Left hindlimb (tissue), 1 donor: Measurements from ENCODE around the gene PDE6C.

ENCODE experiments used
- DNase-seq: peaks from one replicate; pipeline ENCODE4 v3.0.0-alpha.2; 2018

The PDE6C gene

GRCh38 chr10:93595378-93596161, 16.8 kb upstream of the PDE6C start:
- no peak for DNase-seq

- no peak for DNase-seq
Measured at GRCh38 chr10:93596539-93596938, 15.8 kb upstream of the PDE6C start.

- no peak for DNase-seq
Measured at GRCh38 chr10:93597075-93597599, 15.2 kb upstream of the PDE6C start.

GRCh38 chr10:93598157-93598556, 14.2 kb upstream of the PDE6C start:
- DNase-seq = no peak

DNA sequence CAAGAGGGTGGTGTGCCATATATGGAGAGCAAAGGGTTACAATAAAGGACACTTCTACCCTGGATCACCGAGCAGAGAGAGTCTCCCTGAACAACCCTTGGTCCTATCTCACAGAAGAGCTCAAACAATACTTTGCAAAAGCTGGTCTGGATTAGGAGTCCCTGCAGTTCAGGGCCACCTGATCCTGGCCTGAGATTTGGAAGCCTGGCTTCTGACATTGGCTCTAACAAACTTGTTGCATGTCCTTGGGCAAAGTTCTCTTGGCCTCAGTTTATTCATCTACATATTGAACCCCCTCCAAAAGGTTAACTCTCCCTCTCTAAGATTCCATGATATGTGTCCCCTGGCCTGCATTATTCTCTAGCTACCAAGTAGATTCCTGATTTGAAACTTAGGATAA, 13.0 kb upstream of the PDE6C start:
- DNase-seq = no peak

DNA sequence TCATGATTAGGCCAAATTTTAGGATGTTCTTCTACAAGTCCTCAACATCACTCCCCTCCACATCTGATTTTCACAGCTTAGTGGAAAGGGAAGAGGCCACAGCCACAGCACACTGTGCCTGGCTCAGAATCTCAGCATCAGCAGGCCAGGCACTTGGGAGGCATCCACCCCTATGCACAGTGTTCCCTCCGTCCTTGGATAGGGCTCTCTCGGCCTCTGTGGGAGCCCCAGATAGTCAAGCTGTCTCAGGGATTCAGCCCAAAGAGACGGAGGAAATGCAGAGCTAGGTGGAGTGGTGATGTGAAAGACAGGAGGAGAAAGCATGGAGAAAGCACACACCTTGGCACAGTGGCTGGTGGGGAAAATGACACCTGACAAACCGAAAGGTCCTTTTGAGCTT, 12.6 kb upstream of the PDE6C start:
- no peak for DNase-seq

DNA sequence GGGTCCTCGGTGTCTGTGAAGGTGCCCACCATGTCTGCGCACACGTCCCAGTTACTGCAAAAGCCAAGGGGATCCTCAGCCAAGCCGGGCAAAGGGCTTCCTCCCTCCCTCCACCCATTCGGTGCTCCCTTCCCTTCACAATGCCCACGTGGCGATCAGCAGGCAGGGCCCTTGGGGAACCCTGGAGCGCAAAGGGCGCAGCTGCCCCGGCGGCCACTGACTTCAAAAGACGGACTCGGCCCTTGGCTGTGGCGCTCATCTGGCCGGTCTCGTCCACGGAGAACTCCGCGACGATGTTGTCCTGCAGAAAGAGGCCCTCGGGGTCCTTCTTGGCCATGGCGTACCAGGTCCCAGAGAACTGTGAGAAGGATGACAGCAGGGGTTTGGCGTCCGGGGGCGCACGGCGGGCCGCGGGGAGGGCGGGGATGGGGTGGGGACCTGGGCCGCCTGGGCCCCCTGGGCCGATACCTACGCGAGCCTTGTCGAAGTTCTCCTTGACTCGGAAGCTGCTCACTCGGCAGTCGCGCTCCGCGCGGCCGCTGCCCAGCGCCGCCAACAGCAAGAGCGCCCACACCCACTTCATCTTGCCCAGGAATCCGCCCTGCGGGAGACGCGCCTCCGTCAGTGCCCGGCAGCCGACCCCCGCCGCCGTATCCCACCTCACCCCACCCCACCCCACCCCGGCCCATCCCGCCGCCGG, 11.7 kb upstream of the PDE6C start:
- DNase-seq = peak; percentile 62

GRCh38 chr10:93601146-93601773, 11.1 kb upstream of the PDE6C start, which contains the start of gene RBP4:
Gene RBP4, minus strand, starts transcription at chr10:93601235. Its CDS starts 207 bp downstream, at chr10:93601028.
- DNase-seq = peak; percentile 40

DNA sequence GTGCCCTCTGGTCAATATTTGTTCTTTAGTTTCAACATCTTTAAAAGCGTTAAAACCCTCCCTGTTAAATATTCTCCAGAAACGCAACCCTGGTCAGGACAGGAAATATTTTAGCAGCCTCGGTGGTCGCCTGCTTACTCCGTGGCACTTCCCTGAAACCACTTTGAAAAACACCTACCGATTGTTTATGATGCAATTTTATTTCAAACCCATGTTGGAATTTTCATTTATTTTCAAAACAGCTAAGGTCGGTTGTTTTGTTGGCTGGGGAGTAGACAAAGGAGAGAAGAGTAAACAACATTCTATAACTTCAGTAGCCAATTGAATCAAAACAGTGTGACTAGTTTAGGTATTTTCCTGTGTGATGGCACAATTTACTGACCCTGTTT, 10.6 kb upstream of the PDE6C start:
- DNase-seq = no peak

DNA sequence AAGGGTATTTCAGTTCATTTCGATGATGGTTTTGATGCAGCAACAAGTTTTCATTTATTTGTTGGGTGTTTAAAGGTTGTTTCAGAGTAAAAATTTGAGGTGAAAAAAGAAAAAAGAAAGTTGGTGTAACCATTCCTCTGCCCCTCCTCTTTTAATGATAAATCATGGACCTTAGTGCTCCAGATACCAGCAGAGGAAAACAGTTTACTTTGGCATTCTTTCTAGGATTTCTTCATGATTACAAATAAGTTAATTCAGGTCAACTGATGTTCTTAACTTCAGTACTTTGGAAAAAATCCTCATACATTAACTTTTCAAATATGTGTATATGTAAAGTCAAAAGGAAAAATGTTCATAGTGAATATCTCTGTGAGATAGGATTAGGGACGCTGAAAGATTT, 9.3 kb upstream of the PDE6C start:
- DNase-seq = no peak

DNA sequence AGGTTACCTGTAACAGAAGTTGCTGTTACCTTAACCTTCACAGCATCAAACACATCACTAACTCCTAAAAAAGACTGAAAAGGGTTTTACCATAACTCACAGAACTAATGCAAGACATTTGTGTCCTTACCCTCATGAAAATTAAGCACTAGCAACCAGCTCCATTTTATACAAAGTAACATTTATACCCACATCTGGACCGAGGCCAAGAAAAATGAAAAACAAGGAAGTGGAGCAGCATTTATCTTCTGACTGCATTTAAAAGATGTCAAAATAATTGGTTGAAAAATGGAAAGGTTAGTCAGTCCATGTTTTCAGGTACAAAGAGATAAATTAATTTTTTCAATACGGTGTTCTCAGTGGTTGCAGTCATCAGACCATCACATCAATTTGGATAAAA, 8.2 kb upstream of the PDE6C start:
- DNase-seq = no peak

DNA sequence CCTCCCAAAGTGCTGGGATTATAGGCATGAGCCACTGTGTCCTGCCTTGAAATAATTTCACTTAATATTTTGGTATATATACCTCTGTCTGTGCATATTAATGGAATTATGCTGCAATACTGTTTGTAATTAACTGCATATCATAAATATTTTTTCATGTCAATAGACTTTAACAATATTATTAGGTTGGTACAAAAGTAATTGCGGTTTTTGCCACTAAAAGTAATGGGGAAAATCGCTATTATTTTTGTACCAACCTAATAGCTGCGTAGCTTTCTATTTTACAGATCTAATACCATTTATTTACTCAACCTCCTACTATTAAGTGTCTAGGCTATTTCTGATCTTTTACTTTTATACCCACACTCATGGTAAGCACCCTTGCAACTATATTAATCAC, 3.9 kb upstream of the PDE6C start:
- DNase-seq = no peak

GRCh38 chr10:93613126-93613525, 789 bp downstream of the PDE6C start:
- no peak for DNase-seq

- DNase-seq = no peak
Measured at GRCh38 chr10:93614101-93614825, 1.9 kb downstream of the PDE6C start.

DNA sequence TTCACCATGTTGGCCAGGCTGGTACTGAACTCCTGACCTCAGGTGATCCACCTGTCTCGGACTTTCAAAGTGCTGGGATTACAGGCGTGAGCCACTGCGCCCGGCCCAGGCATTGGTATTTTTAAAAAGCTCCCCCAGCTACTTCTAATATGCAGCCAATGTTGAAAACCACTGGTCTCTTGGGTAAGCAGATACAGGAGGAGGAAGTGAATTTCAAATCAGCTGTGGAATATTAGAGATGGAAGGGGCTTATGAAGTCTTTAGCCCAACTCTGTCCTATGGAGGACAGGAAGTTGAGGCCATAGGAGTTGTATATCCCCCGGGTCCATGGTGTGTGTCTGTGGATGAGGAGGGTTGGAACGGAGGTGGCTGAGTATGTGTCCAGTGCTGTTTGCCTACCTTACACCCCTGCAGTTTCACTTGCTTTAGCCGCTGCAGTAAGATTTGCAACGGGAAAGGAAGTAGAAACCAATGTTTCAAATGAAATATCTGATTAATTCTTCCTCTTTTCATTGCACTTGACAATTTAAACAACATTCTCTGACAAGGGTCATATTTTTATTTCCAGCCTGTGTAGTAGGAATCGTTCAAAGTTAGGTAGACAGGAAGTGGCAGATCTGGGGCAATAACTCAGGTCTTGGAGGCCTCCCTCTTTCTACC, 3.4 kb downstream of the PDE6C start:
- DNase-seq = no peak

GRCh38 chr10:93620925-93621324, 8.6 kb downstream of the PDE6C start:
- no peak for DNase-seq

DNA sequence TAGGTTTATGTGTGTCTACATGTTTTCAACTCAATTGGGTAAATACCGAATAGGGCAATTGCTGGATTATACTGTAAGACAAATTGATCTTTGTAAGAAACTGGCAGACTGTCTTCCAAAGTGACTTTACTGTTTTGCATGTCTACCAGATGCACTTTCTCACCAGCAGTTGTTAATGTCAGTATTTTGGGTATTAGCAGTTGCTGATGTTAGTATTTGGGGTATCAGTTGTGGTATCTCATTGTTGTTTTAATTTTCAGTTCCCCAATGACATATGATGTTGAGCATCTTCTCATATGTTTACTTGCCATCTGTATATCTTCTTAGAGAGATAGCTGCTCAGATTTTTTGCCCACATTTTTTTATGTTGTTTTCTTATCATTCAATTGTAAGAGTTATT, 10.6 kb downstream of the PDE6C start:
- DNase-seq = no peak

DNA sequence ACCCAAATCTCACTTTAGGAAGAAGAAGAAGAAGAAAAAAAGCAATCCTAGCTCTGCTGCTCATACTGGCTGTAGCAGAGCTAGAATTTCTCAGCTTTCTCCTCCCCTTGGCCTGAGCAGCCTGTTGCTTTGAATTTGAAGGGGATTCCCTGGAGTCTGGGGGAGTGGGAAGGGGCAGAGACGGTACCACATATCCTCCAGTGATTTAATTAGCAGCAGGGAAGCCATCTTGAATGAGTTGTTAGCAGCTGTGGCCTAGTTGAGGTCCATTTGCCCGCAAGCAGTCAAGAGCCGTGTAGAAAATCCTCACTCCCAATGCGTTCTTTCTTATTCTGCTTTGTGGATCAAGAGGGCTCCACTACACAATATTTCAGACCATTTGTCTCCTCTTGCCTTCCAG, 16.5 kb downstream of the PDE6C start:
- DNase-seq = no peak

GRCh38 chr10:93629647-93630305, 17.4 kb downstream of the PDE6C start:
- DNase-seq = no peak

- DNase-seq = no peak
Measured at GRCh38 chr10:93630625-93631557, 18.6 kb downstream of the PDE6C start.

DNA sequence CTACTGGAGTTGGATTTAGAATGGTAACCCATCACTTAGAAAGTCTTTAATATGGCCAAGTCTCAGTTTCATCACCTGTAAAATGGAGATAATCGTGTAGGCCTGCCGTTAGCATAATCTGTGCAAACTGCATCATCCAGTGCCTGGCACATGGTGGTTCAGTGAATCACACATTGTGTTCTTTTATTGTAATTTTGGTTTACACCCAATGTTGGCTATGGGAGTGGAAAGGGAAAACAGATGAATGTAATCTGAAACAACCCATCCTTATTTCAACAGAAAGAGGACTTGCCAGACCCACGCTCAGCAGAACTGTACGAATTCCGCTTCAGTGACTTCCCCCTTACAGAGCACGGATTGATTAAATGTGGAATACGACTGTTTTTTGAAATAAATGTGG, 27.5 kb downstream of the PDE6C start:
- no peak for DNase-seq
